Liver (tissue), 3 donors: ENCODE data around the gene SHLD1.

ENCODE experiments used
- EGR1 ChIP-seq, 2 donors: IDR thresholded peaks; 2 replicates each; pipeline ENCODE4 v1.6.1; 2016 to 2018; ENCODE audit warnings: antibody characterized with exemption in 2 of 2, low read depth in 2 of 2
- GABPA ChIP-seq, 2 donors: IDR thresholded peaks in 1 of 2; conservative IDR thresholded peaks in 1 of 2; 2 replicates each; pipeline ENCODE4 v1.6.1; 2016; ENCODE audit warnings: antibody characterized with exemption in 2 of 2, mild to moderate bottlenecking in 1 of 2, moderate library complexity in 1 of 2
- TAF1 ChIP-seq: conservative IDR thresholded peaks from 2 replicates; pipeline ENCODE4 v1.6.1; 2016; ENCODE audit warnings: antibody characterized with exemption, mild to moderate bottlenecking
- YY1 ChIP-seq: IDR thresholded peaks from 2 replicates; pipeline ENCODE4 v1.6.1; 2016; ENCODE audit warnings: antibody characterized with exemption, mild to moderate bottlenecking
- TF ChIP-seq, protein P1 (sequence below): fragments of 150-350 bp; IDR thresholded peaks from 2 replicates; pipeline ENCODE4 v1.5.1; 2017; ENCODE audit warnings: improper control_type of control experiment, low read depth, low read length; ENCODE audit not compliant: missing input control
- TF ChIP-seq, protein P2 (sequence below): IDR thresholded peaks from 2 replicates; pipeline ENCODE4 v1.6.1; 2016; ENCODE audit warnings: antibody characterized with exemption
- TF ChIP-seq, protein P3 (sequence below): IDR thresholded peaks from 2 replicates; pipeline ENCODE4 v1.6.1; 2016; ENCODE audit warnings: antibody characterized with exemption, mild to moderate bottlenecking
- donor health status: healthy.
- donor health status: healthy.

DNA sequence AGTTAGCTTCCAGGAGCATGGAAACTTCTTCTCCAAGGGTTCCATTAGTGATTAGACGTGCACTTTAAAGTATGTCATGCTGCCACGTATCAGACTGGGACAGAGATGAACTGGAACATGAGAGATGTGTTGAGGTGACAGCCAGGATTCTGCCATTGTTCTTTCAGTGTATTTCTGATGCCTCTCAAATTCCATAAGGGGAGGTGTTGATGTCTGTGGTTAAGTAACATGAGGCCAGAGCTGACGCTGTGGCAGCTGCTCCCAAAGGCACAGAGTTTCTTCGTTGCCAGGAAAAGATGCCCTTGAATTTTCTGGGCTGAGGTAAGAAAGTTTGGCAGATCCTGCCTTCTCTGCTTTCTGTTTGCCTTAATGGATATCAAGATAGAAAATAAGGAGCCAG lies 136.6 kb downstream of the SHLD1 start:
- TF ChIP-seq, protein P1, sequence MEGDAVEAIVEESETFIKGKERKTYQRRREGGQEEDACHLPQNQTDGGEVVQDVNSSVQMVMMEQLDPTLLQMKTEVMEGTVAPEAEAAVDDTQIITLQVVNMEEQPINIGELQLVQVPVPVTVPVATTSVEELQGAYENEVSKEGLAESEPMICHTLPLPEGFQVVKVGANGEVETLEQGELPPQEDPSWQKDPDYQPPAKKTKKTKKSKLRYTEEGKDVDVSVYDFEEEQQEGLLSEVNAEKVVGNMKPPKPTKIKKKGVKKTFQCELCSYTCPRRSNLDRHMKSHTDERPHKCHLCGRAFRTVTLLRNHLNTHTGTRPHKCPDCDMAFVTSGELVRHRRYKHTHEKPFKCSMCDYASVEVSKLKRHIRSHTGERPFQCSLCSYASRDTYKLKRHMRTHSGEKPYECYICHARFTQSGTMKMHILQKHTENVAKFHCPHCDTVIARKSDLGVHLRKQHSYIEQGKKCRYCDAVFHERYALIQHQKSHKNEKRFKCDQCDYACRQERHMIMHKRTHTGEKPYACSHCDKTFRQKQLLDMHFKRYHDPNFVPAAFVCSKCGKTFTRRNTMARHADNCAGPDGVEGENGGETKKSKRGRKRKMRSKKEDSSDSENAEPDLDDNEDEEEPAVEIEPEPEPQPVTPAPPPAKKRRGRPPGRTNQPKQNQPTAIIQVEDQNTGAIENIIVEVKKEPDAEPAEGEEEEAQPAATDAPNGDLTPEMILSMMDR, result no peak
- TF ChIP-seq, protein P2, sequence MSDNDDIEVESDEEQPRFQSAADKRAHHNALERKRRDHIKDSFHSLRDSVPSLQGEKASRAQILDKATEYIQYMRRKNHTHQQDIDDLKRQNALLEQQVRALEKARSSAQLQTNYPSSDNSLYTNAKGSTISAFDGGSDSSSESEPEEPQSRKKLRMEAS, result no peak
- TF ChIP-seq GABPA (IDR thresholded peaks at IDR 0.05 in 1 of 2, conservative IDR thresholded peaks at IDR 0.05 in 1 of 2) (no peak), TAF1 (no peak), EGR1 (IDR thresholded peaks at IDR 0.05; ENCODE audit: low read depth in 2 of 2) (no peak), YY1 (no peak)
- TF ChIP-seq, protein P3, sequence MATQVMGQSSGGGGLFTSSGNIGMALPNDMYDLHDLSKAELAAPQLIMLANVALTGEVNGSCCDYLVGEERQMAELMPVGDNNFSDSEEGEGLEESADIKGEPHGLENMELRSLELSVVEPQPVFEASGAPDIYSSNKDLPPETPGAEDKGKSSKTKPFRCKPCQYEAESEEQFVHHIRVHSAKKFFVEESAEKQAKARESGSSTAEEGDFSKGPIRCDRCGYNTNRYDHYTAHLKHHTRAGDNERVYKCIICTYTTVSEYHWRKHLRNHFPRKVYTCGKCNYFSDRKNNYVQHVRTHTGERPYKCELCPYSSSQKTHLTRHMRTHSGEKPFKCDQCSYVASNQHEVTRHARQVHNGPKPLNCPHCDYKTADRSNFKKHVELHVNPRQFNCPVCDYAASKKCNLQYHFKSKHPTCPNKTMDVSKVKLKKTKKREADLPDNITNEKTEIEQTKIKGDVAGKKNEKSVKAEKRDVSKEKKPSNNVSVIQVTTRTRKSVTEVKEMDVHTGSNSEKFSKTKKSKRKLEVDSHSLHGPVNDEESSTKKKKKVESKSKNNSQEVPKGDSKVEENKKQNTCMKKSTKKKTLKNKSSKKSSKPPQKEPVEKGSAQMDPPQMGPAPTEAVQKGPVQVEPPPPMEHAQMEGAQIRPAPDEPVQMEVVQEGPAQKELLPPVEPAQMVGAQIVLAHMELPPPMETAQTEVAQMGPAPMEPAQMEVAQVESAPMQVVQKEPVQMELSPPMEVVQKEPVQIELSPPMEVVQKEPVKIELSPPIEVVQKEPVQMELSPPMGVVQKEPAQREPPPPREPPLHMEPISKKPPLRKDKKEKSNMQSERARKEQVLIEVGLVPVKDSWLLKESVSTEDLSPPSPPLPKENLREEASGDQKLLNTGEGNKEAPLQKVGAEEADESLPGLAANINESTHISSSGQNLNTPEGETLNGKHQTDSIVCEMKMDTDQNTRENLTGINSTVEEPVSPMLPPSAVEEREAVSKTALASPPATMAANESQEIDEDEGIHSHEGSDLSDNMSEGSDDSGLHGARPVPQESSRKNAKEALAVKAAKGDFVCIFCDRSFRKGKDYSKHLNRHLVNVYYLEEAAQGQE, result no peak
